ENCODE results near the gene ZFTA. TPM values are rescaled to one million over a fixed set of nuclear protein-coding genes. Genes with fewer than 3 reads are reported as not detected.

The ZFTA gene
- total and polyA plus RNA-seq, 2 donors (not counting 3 experiments of a cell fraction or from before 2014, with no cell fraction given) = 9.9 to 25.2 TPM

DNA sequence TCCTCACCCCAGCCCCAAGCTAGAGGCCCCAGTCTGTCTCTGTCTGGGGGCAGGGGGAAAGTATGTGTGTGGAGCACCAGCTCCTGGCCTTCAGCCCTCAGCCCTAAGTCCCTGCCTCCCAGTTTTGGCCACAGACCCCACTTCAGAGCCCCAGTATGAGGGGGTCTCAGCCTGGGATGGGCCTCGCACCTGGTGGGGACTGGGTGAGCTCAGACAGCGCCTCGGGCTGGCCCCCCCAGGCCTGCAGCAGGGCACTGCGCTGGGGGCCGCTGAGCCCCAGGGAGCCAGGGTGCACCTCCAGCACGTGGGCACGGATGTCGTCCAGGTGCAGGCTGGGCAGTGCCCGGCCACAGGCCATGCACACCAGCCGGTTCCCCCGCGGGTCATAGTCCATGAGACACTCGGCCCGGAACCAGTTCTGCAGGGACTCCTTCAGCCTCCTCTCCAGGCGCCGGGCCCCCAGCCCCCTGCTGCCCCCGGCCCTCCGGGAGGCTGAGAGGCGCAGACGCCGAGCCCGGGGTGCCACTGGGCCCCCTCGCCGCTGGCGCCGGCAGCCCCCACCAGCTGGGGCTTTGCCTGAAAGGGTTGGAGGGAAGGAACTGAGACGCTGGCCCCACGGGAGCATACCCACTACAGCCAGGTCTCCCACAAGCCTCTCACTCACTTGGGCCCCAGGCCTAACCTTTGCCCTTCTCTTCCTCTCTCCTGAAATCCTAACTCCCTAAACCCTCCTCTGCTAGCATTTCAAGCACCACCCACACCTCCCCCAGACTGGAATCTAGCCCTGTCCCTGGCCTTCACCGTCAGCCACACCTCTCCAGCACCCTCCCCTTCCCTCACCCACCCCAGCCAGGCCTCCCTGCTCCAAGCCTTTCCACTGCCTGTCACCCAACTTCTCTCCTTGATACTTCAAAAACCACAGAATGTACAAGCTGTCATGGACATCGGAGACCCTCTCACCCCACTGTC, 3.6 kb downstream of the ZFTA start:
- H3K9me3 ChIP-seq (replicated peaks; ENCODE audit: control insufficient read depth, insufficient read depth, low read length) = no peaks in the 10 kb centered on the region
- H3K9ac ChIP-seq (replicated peaks; ENCODE audit: extremely low read depth, insufficient read depth, low read length) = no peak overlapping the region
- no peak overlapping the region for H3K27ac ChIP-seq (ENCODE audit: insufficient read depth, low read depth, low read length)
- H3K4me1 ChIP-seq (ENCODE audit: control insufficient read depth, extremely low read depth, insufficient read depth, low read length) = peaks cover 21% of the 10 kb centered on the region
- no peaks in the 10 kb centered on the region for H4K20me1 ChIP-seq (replicated peaks; ENCODE audit: control insufficient read depth, extremely low read depth, insufficient read depth, low read length)
- DNase-seq (ENCODE audit: low read depth, low spot score) (no peak), FAIRE-seq (no peak)
- BruUV-seq (replicated peaks) = no TSS peak
- dilution Hi-C loops (cut with MboI; ENCODE audit: extremely low pct_ligation_motif_present, low sequenced_read_pairs) = no loop called here
- H2AFZ ChIP-seq (ENCODE audit: low read depth, low read length) = no peak overlapping the region
- no peak overlapping the region for H3K4me3 ChIP-seq (replicated peaks in 1 of 3; ENCODE audit: insufficient read depth in 1 of 3, low read depth in 1 of 3, low read length in 3 of 3)
- intact Hi-C loops (cut with micrococcal nuclease) = no loop called here
- ChIA-PET POLR2A (no interaction called here), CTCF (interaction anchor here (1.1 to 4.6 kb wide), 4 partner anchors 47 to 384 kb away, joined by 3 to 55 read pairs (median 5); no protein-coding TSS in a partner anchor)
- H3K27me3 ChIP-seq (ENCODE audit: control insufficient read depth in 2 of 2, insufficient read depth in 2 of 2, low read length in 2 of 2) = peaks cover 0 to 4% of the 10 kb centered on the region in 2 experiments
- peaks cover 15% of the 10 kb centered on the region for H3K79me2 ChIP-seq (ENCODE audit: control insufficient read depth, insufficient read depth, low read length)
- H3K36me3 ChIP-seq (ENCODE audit: control insufficient read depth in 2 of 2, extremely low read depth in 1 of 2, insufficient read depth in 2 of 2, low read length in 2 of 2) = peaks cover 7 to 9% of the 10 kb centered on the region in 2 experiments
- TF ChIP-seq JUN (IDR thresholded peaks at IDR 0.05; ENCODE audit: borderline replicate concordance, insufficient read depth, insufficient read length, low read depth) (no peak), FOS (IDR thresholded peaks at IDR 0.05; ENCODE audit: borderline replicate concordance, insufficient read depth, low read length) (no peak), GATA2 (IDR thresholded peaks at IDR 0.05; ENCODE audit: insufficient read depth, insufficient read length, low read depth, low read length) (no peak)
- no peaks in the 10 kb centered on the region for H3K9me1 ChIP-seq (replicated peaks; ENCODE audit: control insufficient read depth, extremely low read depth, insufficient read depth, low read length)
- H3K4me2 ChIP-seq (ENCODE audit: insufficient read depth, low read length) = no peak overlapping the region

DNA sequence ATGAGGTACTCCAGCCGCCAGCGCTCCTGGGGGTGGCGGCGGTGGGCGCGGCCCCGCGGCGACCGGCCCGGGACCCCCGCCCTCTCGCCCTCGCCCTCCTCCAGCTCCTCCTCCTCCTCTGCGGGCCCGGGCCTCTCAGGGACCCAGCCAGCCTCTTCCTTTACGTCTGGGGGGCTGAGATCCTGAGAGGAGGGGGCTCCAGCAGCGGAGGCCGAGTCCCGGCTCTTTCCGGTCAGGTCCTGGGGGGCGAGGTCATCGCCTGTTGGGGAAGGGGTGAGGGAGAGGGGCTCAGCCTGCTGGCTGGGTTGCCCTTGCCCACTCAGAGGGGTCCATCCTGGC, 4.3 kb downstream of the ZFTA start:
- no peak overlapping the region for H3K4me2 ChIP-seq (ENCODE audit: insufficient read depth, low read length)
- no peaks in the 10 kb centered on the region for H3K9me1 ChIP-seq (replicated peaks; ENCODE audit: control insufficient read depth, extremely low read depth, insufficient read depth, low read length)
- FAIRE-seq (no peak), DNase-seq (ENCODE audit: low read depth, low spot score) (no peak)
- peaks cover 7 to 9% of the 10 kb centered on the region in 2 experiments for H3K36me3 ChIP-seq (ENCODE audit: control insufficient read depth in 2 of 2, extremely low read depth in 1 of 2, insufficient read depth in 2 of 2, low read length in 2 of 2)
- peaks cover 15% of the 10 kb centered on the region for H3K79me2 ChIP-seq (ENCODE audit: control insufficient read depth, insufficient read depth, low read length)
- BruUV-seq (replicated peaks) = no TSS peak
- intact Hi-C loops (cut with micrococcal nuclease) (no loop called here), dilution Hi-C loops (cut with MboI; ENCODE audit: extremely low pct_ligation_motif_present, low sequenced_read_pairs) (no loop called here)
- ChIA-PET POLR2A (no interaction called here), CTCF (interaction anchor here (1.5 kb wide), 1 partner anchor 385 kb away, joined by 4 read pairs; no protein-coding TSS in a partner anchor)
- H2AFZ ChIP-seq (ENCODE audit: low read depth, low read length) = no peak overlapping the region
- no peak overlapping the region for H3K27ac ChIP-seq (ENCODE audit: insufficient read depth, low read depth, low read length)
- H3K4me1 ChIP-seq (ENCODE audit: control insufficient read depth, extremely low read depth, insufficient read depth, low read length) = peaks cover 17% of the 10 kb centered on the region
- no peak overlapping the region for H3K9ac ChIP-seq (replicated peaks; ENCODE audit: extremely low read depth, insufficient read depth, low read length)
- no peaks in the 10 kb centered on the region for H3K27me3 ChIP-seq (ENCODE audit: control insufficient read depth in 2 of 2, insufficient read depth in 2 of 2, low read length in 2 of 2)
- no peak overlapping the region for H3K4me3 ChIP-seq (replicated peaks in 1 of 3; ENCODE audit: insufficient read depth in 1 of 3, low read depth in 1 of 3, low read length in 3 of 3)
- TF ChIP-seq POLR2AphosphoS5 (IDR thresholded peaks at IDR 0.05; ENCODE audit: insufficient read depth, low read depth, low read length) (no peak), FOS (IDR thresholded peaks at IDR 0.05; ENCODE audit: borderline replicate concordance, insufficient read depth, low read length) (no peak), GATA2 (IDR thresholded peaks at IDR 0.05; ENCODE audit: insufficient read depth, insufficient read length, low read depth, low read length) (no peak), EZH2 (IDR thresholded peaks at IDR 0.05; ENCODE audit: borderline replicate concordance, low read depth, low read length, severe bottlenecking) (no peak), MYC (IDR thresholded peaks at IDR 0.05; ENCODE audit: low read depth, low read length) (no peak), POLR2A (IDR thresholded peaks at IDR 0.05; ENCODE audit: low read depth, low read length) (no peak), JUN (IDR thresholded peaks at IDR 0.05; ENCODE audit: borderline replicate concordance, insufficient read depth, insufficient read length, low read depth) (no peak)
- TF ChIP-seq, protein P1, sequence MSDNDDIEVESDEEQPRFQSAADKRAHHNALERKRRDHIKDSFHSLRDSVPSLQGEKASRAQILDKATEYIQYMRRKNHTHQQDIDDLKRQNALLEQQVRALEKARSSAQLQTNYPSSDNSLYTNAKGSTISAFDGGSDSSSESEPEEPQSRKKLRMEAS (IDR thresholded peaks at IDR 0.05; ENCODE audit: insufficient read depth, insufficient read length) = no peak
- TF ChIP-seq, protein P2, sequence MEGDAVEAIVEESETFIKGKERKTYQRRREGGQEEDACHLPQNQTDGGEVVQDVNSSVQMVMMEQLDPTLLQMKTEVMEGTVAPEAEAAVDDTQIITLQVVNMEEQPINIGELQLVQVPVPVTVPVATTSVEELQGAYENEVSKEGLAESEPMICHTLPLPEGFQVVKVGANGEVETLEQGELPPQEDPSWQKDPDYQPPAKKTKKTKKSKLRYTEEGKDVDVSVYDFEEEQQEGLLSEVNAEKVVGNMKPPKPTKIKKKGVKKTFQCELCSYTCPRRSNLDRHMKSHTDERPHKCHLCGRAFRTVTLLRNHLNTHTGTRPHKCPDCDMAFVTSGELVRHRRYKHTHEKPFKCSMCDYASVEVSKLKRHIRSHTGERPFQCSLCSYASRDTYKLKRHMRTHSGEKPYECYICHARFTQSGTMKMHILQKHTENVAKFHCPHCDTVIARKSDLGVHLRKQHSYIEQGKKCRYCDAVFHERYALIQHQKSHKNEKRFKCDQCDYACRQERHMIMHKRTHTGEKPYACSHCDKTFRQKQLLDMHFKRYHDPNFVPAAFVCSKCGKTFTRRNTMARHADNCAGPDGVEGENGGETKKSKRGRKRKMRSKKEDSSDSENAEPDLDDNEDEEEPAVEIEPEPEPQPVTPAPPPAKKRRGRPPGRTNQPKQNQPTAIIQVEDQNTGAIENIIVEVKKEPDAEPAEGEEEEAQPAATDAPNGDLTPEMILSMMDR (IDR thresholded peaks at IDR 0.05; ENCODE audit: extremely low read depth in 1 of 2, insufficient read depth in 1 of 2, low read depth in 1 of 2, low read length in 2 of 2) = no peak
- H4K20me1 ChIP-seq (replicated peaks; ENCODE audit: control insufficient read depth, extremely low read depth, insufficient read depth, low read length) = no peaks in the 10 kb centered on the region
- H3K9me3 ChIP-seq (replicated peaks; ENCODE audit: control insufficient read depth, insufficient read depth, low read length) = no peaks in the 10 kb centered on the region
